HL-60 (cell line): ENCODE measurements around the gene SLBP.

Experiments used
- POLR2AphosphoS5 ChIP-seq: IDR thresholded peaks from 2 replicates; pipeline ENCODE4 v1.6.1; 2012; ENCODE audit warnings: low read depth
- TF ChIP-seq, protein P1 (sequence below): IDR thresholded peaks from one replicate; pipeline ENCODE4 v1.5.1; 2011; ENCODE audit warnings: low read length, control low read depth, inconsistent platforms; ENCODE audit not compliant: insufficient read depth

DNA sequence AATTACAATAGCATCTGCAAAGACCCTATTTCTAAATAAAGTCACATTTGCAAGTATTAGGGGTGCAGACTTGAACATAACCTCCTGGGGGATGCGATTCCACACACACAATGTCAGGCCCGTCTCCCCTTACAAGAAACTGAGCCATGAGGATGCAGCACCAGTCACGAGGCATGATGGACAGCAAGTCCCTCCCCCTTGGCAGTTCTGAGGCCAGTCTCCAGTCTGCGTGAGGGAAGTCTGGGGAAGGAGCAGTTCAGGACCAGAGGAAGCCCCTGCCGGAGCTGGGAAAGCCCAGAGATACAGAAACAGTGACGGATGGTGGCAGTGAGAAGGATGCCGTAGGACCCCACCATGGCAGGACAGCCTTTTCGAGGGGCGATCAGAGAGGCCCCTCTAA is 37.4 kb downstream of the SLBP start:
- TF ChIP-seq, protein P1, sequence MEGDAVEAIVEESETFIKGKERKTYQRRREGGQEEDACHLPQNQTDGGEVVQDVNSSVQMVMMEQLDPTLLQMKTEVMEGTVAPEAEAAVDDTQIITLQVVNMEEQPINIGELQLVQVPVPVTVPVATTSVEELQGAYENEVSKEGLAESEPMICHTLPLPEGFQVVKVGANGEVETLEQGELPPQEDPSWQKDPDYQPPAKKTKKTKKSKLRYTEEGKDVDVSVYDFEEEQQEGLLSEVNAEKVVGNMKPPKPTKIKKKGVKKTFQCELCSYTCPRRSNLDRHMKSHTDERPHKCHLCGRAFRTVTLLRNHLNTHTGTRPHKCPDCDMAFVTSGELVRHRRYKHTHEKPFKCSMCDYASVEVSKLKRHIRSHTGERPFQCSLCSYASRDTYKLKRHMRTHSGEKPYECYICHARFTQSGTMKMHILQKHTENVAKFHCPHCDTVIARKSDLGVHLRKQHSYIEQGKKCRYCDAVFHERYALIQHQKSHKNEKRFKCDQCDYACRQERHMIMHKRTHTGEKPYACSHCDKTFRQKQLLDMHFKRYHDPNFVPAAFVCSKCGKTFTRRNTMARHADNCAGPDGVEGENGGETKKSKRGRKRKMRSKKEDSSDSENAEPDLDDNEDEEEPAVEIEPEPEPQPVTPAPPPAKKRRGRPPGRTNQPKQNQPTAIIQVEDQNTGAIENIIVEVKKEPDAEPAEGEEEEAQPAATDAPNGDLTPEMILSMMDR: no peak
- TF ChIP-seq POLR2AphosphoS5: no peak
